Naive thymus-derived CD8-positive, alpha-beta T cell (primary cell): Measurements from ENCODE around the gene ANKS1B. TPM values are rescaled to one million over a fixed set of nuclear protein-coding genes. Genes with fewer than 3 reads are reported as not detected.

Experiments used
- ATAC-seq, 2 donors: fragments of 150-1000 bp; cut with Tn5 transposase in 1 of 2; sonication (Bioruptor Pico), chemical (Tn5 transposase) in 1 of 2; 1 replicate in 1 of 2; 2 replicates in 1 of 2; pipeline ENCODE4 v1.10.0; 2021; ENCODE audit warnings: mild to moderate bottlenecking in 2 of 2, moderate library complexity in 2 of 2
- POLR2A ChIA-PET: fragments of 350-600 bp; sonication (Branson Sonifier 250); formaldehyde crosslinking; loops from one replicate; lab custom pipeline; 2021; ENCODE audit warnings: antibody characterized with exemption; lab: Charles Lee
- DNase-seq, 10 donors: peaks; one replicate each; pipeline versions ENCODE4 v3.0.0 to v3.0.0-alpha.2; 2020 to 2022
- H3K27ac Mint-ChIP-seq, 10 donors: one replicate each; pipeline ENCODE4 v1.8.0; 2020 to 2022; ENCODE audit warnings: mild to moderate bottlenecking in 10 of 10, mixed read lengths in 10 of 10, moderate library complexity in 4 of 10, inconsistent platforms in 1 of 10
- H3K27me3 Mint-ChIP-seq, 5 donors: one replicate each; pipeline ENCODE4 v1.8.0; 2021 to 2022; ENCODE audit warnings: mixed read lengths in 5 of 5
- H3K36me3 Mint-ChIP-seq, 3 donors: one replicate each; pipeline ENCODE4 v1.8.0; 2020 to 2022; ENCODE audit warnings: mixed read lengths in 3 of 3, mild to moderate bottlenecking in 2 of 3, inconsistent platforms in 1 of 3
- H3K4me1 Mint-ChIP-seq, 4 donors: one replicate each; pipeline ENCODE4 v1.8.0; 2021 to 2022; ENCODE audit warnings: mixed read lengths in 4 of 4
- H3K4me3 Mint-ChIP-seq, 10 donors: one replicate each; pipeline ENCODE4 v1.8.0; 2020 to 2022; ENCODE audit warnings: mild to moderate bottlenecking in 10 of 10, mixed read lengths in 10 of 10, moderate library complexity in 6 of 10, inconsistent platforms in 1 of 10
- H3K9me3 Mint-ChIP-seq, 9 donors: one replicate each; pipeline ENCODE4 v1.8.0; 2020 to 2022; ENCODE audit warnings: mixed read lengths in 9 of 9, mild to moderate bottlenecking in 3 of 9, inconsistent platforms in 1 of 9, moderate library complexity in 1 of 9
- polyA plus RNA-seq, 3 donors: library from polyadenylated mRNA; unstranded; fragments of 300-500 nt; fragmentation: Illumina TruSeq; gene quantifications; one replicate each; pipeline ENCODE4 v1.2.3, GENCODE V29; 2021
- total RNA-seq, 8 experiments: library from RNA in 2 of 8; stranded (reverse) in 2 of 8; gene quantifications; one replicate each; pipeline ENCODE4 v1.2.3 and lab custom pipeline; 2021 to 2026

The ANKS1B gene
- total and polyA plus RNA-seq, 5 experiments from 2014 or later, result not detected

- ATAC-seq, result no peak
- H3K4me1 Mint-ChIP-seq, result no peaks in the 10 kb centered on the region
- no peak overlapping the region for H3K27ac Mint-ChIP-seq
- peaks cover 3 to 40% (median 12%) of the 10 kb centered on the region in 9 donors for H3K9me3 Mint-ChIP-seq
- H3K4me3 Mint-ChIP-seq, result no peak overlapping the region
- no peaks in the 10 kb centered on the region for H3K36me3 Mint-ChIP-seq
- POLR2A ChIA-PET, result no interaction called here
- H3K27me3 Mint-ChIP-seq, result no peaks in the 10 kb centered on the region
- no peak for DNase-seq
Measured at GRCh38 chr12:99553461-99553860, 431.3 kb downstream of the ANKS1B start.

GRCh38 chr12:99552022-99552421, 432.7 kb downstream of the ANKS1B start:
- H3K27ac Mint-ChIP-seq, result no peak overlapping the region
- POLR2A ChIA-PET, result no interaction called here
- no peaks in the 10 kb centered on the region for H3K27me3 Mint-ChIP-seq
- H3K36me3 Mint-ChIP-seq, result no peaks in the 10 kb centered on the region
- no peaks in the 10 kb centered on the region for H3K4me1 Mint-ChIP-seq
- H3K4me3 Mint-ChIP-seq, result no peak overlapping the region
- H3K9me3 Mint-ChIP-seq, result peaks cover 3 to 28% (median 11%) of the 10 kb centered on the region in 9 donors
- DNase-seq (no peak), ATAC-seq (no peak)

- H3K4me3 Mint-ChIP-seq, result no peak overlapping the region
- ATAC-seq, result no peak
- DNase-seq, result no peak
- no peak overlapping the region for H3K27ac Mint-ChIP-seq
- no peaks in the 10 kb centered on the region for H3K4me1 Mint-ChIP-seq
- POLR2A ChIA-PET, result no interaction called here
- peaks cover 0 to 23% (median 9%) of the 10 kb centered on the region in 9 donors for H3K9me3 Mint-ChIP-seq
- H3K36me3 Mint-ChIP-seq, result no peaks in the 10 kb centered on the region
- H3K27me3 Mint-ChIP-seq, result no peaks in the 10 kb centered on the region
Measured at GRCh38 chr12:99549651-99550050, 435.1 kb downstream of the ANKS1B start.

GRCh38 chr12:99549196-99549595, 435.5 kb downstream of the ANKS1B start:
- Mint-ChIP-seq H3K36me3 (no peaks in the 10 kb centered on the region), H3K27ac (no peak overlapping the region), H3K27me3 (no peaks in the 10 kb centered on the region), H3K4me1 (no peaks in the 10 kb centered on the region), H3K9me3 (peaks cover 0 to 27% (median 9%) of the 10 kb centered on the region in 9 donors), H3K4me3 (no peak overlapping the region)
- ATAC-seq (no peak), DNase-seq (no peak)
- POLR2A ChIA-PET, result no interaction called here

- Mint-ChIP-seq H3K36me3 (no peaks in the 10 kb centered on the region), H3K4me1 (no peaks in the 10 kb centered on the region)
Measured at GRCh38 chr12:99544457-99544856, 440.3 kb downstream of the ANKS1B start.

GRCh38 chr12:99529966-99530365, 454.8 kb downstream of the ANKS1B start:
- H3K9me3 Mint-ChIP-seq, result peaks cover 0 to 19% (median 6%) of the 10 kb centered on the region in 9 donors
- H3K27ac Mint-ChIP-seq, result no peak overlapping the region
- H3K4me1 Mint-ChIP-seq, result no peaks in the 10 kb centered on the region
- no peak overlapping the region for H3K4me3 Mint-ChIP-seq
- no peaks in the 10 kb centered on the region for H3K36me3 Mint-ChIP-seq
- no peaks in the 10 kb centered on the region for H3K27me3 Mint-ChIP-seq
- DNase-seq (no peak), ATAC-seq (no peak)
- POLR2A ChIA-PET, result no interaction called here

More at GRCh38 chr12:99544457-99544856, 440.3 kb downstream of the ANKS1B start:
- peaks cover 0 to 24% (median 9%) of the 10 kb centered on the region in 9 donors for H3K9me3 Mint-ChIP-seq
- H3K4me3 Mint-ChIP-seq, result no peak overlapping the region
- POLR2A ChIA-PET, result no interaction called here
- no peak for DNase-seq
- ATAC-seq, result no peak
- H3K27me3 Mint-ChIP-seq, result no peaks in the 10 kb centered on the region
- no peak overlapping the region for H3K27ac Mint-ChIP-seq

- no peak for DNase-seq
- peaks cover 0 to 23% (median 7%) of the 10 kb centered on the region in 9 donors for H3K9me3 Mint-ChIP-seq
- no peak overlapping the region for H3K27ac Mint-ChIP-seq
- H3K27me3 Mint-ChIP-seq, result no peaks in the 10 kb centered on the region
- H3K4me1 Mint-ChIP-seq, result no peaks in the 10 kb centered on the region
- no peaks in the 10 kb centered on the region for H3K36me3 Mint-ChIP-seq
- ATAC-seq, result no peak
- H3K4me3 Mint-ChIP-seq, result no peak overlapping the region
- POLR2A ChIA-PET, result no interaction called here
Measured at GRCh38 chr12:99528478-99528877, 456.3 kb downstream of the ANKS1B start.

- no peaks in the 10 kb centered on the region for H3K27me3 Mint-ChIP-seq
- no peak for DNase-seq
- no peak for ATAC-seq
- H3K9me3 Mint-ChIP-seq, result peaks cover 4 to 38% (median 7%) of the 10 kb centered on the region in 9 donors
- H3K27ac Mint-ChIP-seq, result no peak overlapping the region
- POLR2A ChIA-PET, result no interaction called here
- no peaks in the 10 kb centered on the region for H3K36me3 Mint-ChIP-seq
- H3K4me1 Mint-ChIP-seq, result no peaks in the 10 kb centered on the region
- H3K4me3 Mint-ChIP-seq, result no peak overlapping the region
Measured at GRCh38 chr12:99523853-99524252, 460.9 kb downstream of the ANKS1B start.

GRCh38 chr12:99522456-99522855, 462.3 kb downstream of the ANKS1B start:
- no peaks in the 10 kb centered on the region for H3K36me3 Mint-ChIP-seq
- no peaks in the 10 kb centered on the region for H3K4me1 Mint-ChIP-seq
- no peak overlapping the region for H3K4me3 Mint-ChIP-seq
- no peak for DNase-seq
- no peaks in the 10 kb centered on the region for H3K27me3 Mint-ChIP-seq
- POLR2A ChIA-PET, result no interaction called here
- no peak for ATAC-seq
- H3K27ac Mint-ChIP-seq, result no peak overlapping the region
- peaks cover 3 to 38% (median 7%) of the 10 kb centered on the region in 9 donors for H3K9me3 Mint-ChIP-seq

- POLR2A ChIA-PET, result no interaction called here
- Mint-ChIP-seq H3K9me3 (peaks cover 2 to 38% (median 10%) of the 10 kb centered on the region in 9 donors), H3K4me1 (no peaks in the 10 kb centered on the region), H3K4me3 (no peak overlapping the region), H3K27me3 (no peaks in the 10 kb centered on the region), H3K27ac (no peak overlapping the region), H3K36me3 (no peaks in the 10 kb centered on the region)
- ATAC-seq, result no peak
- DNase-seq, result no peak
Measured at GRCh38 chr12:99521664-99522063, 463.1 kb downstream of the ANKS1B start.

- Mint-ChIP-seq H3K36me3 (no peaks in the 10 kb centered on the region), H3K9me3 (peaks cover 0 to 29% (median 7%) of the 10 kb centered on the region in 9 donors), H3K27me3 (no peaks in the 10 kb centered on the region), H3K4me3 (no peak overlapping the region), H3K4me1 (no peaks in the 10 kb centered on the region), H3K27ac (no peak overlapping the region)
- DNase-seq, result no peak
- POLR2A ChIA-PET, result no interaction called here
- ATAC-seq, result no peak
Measured at GRCh38 chr12:99513066-99513465, 471.7 kb downstream of the ANKS1B start.

- POLR2A ChIA-PET, result no interaction called here
- no peaks in the 10 kb centered on the region for H3K36me3 Mint-ChIP-seq
- H3K4me3 Mint-ChIP-seq, result no peak overlapping the region
- H3K4me1 Mint-ChIP-seq, result no peaks in the 10 kb centered on the region
- H3K27ac Mint-ChIP-seq, result no peak overlapping the region
- DNase-seq, result no peak
- ATAC-seq, result no peak
- no peaks in the 10 kb centered on the region for H3K27me3 Mint-ChIP-seq
- peaks cover 0 to 31% (median 4%) of the 10 kb centered on the region in 9 donors for H3K9me3 Mint-ChIP-seq
Measured at GRCh38 chr12:99505805-99506204, 478.9 kb downstream of the ANKS1B start.

GRCh38 chr12:99498756-99499155, 486.0 kb downstream of the ANKS1B start:
- H3K36me3 Mint-ChIP-seq, result no peaks in the 10 kb centered on the region
- POLR2A ChIA-PET, result no interaction called here

GRCh38 chr12:99495799-99496198, 488.9 kb downstream of the ANKS1B start:
- H3K4me3 Mint-ChIP-seq, result no peak overlapping the region

More at GRCh38 chr12:99498756-99499155, 486.0 kb downstream of the ANKS1B start:
- ATAC-seq (no peak), DNase-seq (no peak)
- no peaks in the 10 kb centered on the region for H3K27me3 Mint-ChIP-seq
- no peaks in the 10 kb centered on the region for H3K4me1 Mint-ChIP-seq
- no peak overlapping the region for H3K27ac Mint-ChIP-seq
- H3K4me3 Mint-ChIP-seq, result no peak overlapping the region
- H3K9me3 Mint-ChIP-seq, result peaks cover 3 to 32% (median 15%) of the 10 kb centered on the region in 9 donors

More at GRCh38 chr12:99495799-99496198, 488.9 kb downstream of the ANKS1B start:
- POLR2A ChIA-PET, result no interaction called here
- Mint-ChIP-seq H3K27me3 (no peaks in the 10 kb centered on the region), H3K9me3 (peaks cover 0 to 32% (median 14%) of the 10 kb centered on the region in 9 donors), H3K36me3 (no peaks in the 10 kb centered on the region), H3K27ac (no peak overlapping the region), H3K4me1 (no peaks in the 10 kb centered on the region)
- DNase-seq (no peak), ATAC-seq (no peak)
